Fibroblast of lung (primary cell): ENCODE results near the gene ITPR1. TPM values are rescaled to one million over a fixed set of nuclear protein-coding genes. Genes with fewer than 3 reads are reported as not detected.

ENCODE experiments used
- DNase-seq, 2 donors: peaks; one replicate each; pipeline versions ENCODE4 v3.0.0 to v3.0.0-alpha.2; 2010; ENCODE audit warnings: low read depth in 2 of 2
- H2AFZ ChIP-seq: 2 replicates; pipeline ENCODE4 v1.5.1; 2012; ENCODE audit warnings: low read length, control low read depth, inconsistent platforms
- H3K27ac ChIP-seq: 2 replicates; pipeline ENCODE4 v1.5.1; 2011; ENCODE audit warnings: low read length, control low read depth; ENCODE audit not compliant: insufficient read depth
- H3K27me3 ChIP-seq: 2 replicates; pipeline ENCODE4 v1.5.1; 2011; ENCODE audit warnings: mild to moderate bottlenecking, low read length; ENCODE audit not compliant: control insufficient read depth, insufficient read depth
- H3K36me3 ChIP-seq: 2 replicates; pipeline ENCODE4 v1.5.1; 2011; ENCODE audit warnings: low read length; ENCODE audit not compliant: control insufficient read depth, insufficient read depth
- H3K4me1 ChIP-seq: 2 replicates; pipeline ENCODE4 v1.5.1; 2011; ENCODE audit warnings: low read length; ENCODE audit not compliant: control insufficient read depth, insufficient read depth; ENCODE audit errors: extremely low read depth
- H3K4me2 ChIP-seq: 2 replicates; pipeline ENCODE4 v1.5.1; 2011; ENCODE audit warnings: low read length, control low read depth; ENCODE audit not compliant: insufficient read depth; ENCODE audit errors: extremely low read depth
- H3K4me3 ChIP-seq, 4 experiments: fragments of 200-600 bp in 1 of 4; sonication (generic) in 1 of 4; replicated peaks in 1 of 4; 2 replicates each; pipeline ENCODE4 v1.5.1; 2011 to 2016; ENCODE audit warnings: low read length in 4 of 4, low read depth in 3 of 4, mild to moderate bottlenecking in 3 of 4, control low read depth in 2 of 4, inconsistent platforms in 1 of 4, mixed read lengths in 1 of 4; ENCODE audit not compliant: insufficient read depth in 1 of 4; ENCODE audit errors: control extremely low read depth in 1 of 4
- H3K79me2 ChIP-seq: 2 replicates; pipeline ENCODE4 v1.5.1; 2012; ENCODE audit warnings: mild to moderate bottlenecking, low read length, inconsistent platforms; ENCODE audit not compliant: control insufficient read depth, insufficient read depth
- H3K9ac ChIP-seq: 2 replicates; pipeline ENCODE4 v1.5.1; 2011; ENCODE audit warnings: mild to moderate bottlenecking, low read length, control low read depth; ENCODE audit not compliant: insufficient read depth
- H3K9me3 ChIP-seq: 2 replicates; pipeline ENCODE4 v1.5.1; 2012; ENCODE audit warnings: low read depth, low read length; ENCODE audit not compliant: control insufficient read depth, insufficient read depth
- H4K20me1 ChIP-seq: 2 replicates; pipeline ENCODE4 v1.5.1; 2011; ENCODE audit warnings: low read length; ENCODE audit not compliant: control insufficient read depth, insufficient read depth; ENCODE audit errors: extremely low read depth
- EZH2 ChIP-seq: IDR thresholded peaks from 2 replicates; pipeline ENCODE4 v1.5.1; 2012; ENCODE audit warnings: low read length, control low read depth, mild to moderate bottlenecking; ENCODE audit errors: missing control alignments
- polyA plus RNA-seq, 2 donors: library from polyadenylated mRNA; depleted of rRNA in 1 of 2; stranded (reverse) in 1 of 2; unstranded in 1 of 2; fragments of >200 nt; gene quantifications; 2 replicates each; pipeline ENCODE4 v1.2.1, GENCODE V29; 2011 to 2012; ENCODE audit warnings: missing spikeins in 1 of 2
- total RNA-seq: library from RNA; depleted of rRNA; stranded (reverse); fragments of >200 nt; gene quantifications from 2 replicates; pipeline ENCODE4 v1.2.1, GENCODE V29; 2014
- TF ChIP-seq, protein P1 (sequence below), 2 donors: IDR thresholded peaks in 1 of 2; conservative IDR thresholded peaks in 1 of 2; 1 replicate in 1 of 2; 2 replicates in 1 of 2; pipeline ENCODE4 v1.5.1; 2011 to 2012; ENCODE audit warnings: low read length in 2 of 2, control low read depth in 1 of 2, inconsistent platforms in 1 of 2, low read depth in 1 of 2, mild to moderate bottlenecking in 1 of 2

The ITPR1 gene
- total and polyA plus RNA-seq, 2 donors (not counting 1 experiment from before 2014, with no cell fraction given): 19.2 to 87.0 TPM

DNA sequence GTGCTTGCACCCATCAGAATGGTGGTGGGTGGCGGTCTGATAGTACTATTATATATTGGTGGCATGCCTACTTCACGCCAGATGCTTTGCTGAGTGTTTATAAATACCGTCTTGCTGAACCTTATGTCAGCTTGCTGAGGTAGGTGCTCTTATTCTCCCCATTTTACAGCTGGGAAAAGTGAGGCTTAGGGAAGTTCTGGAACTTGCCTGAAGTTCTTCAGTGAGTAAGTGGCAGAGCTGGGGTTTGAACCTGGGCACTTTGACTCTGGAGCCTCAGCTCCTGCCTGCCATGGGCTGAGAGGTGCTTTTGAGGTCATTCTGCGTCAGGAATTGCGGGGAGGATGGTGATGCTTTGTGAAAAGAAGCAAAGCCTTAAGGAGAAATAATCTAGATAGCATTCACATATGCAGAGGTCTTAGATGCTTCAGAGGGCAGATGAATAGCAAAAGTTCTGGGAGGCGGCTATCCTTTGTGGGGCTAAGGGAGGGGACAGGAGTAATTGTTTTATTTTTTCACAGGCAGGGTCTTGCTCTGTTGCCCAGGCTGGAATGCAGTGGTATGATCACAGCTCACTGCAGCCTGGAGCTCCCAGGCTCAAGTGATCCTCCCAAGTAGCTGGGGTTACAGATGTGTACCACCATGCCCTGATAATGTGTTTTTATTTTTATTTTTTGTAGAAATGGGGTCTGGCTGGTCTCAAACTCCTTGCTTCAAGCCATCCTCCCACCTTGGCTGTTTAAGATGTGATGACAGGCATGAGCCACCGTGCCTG lies 18.5 kb downstream of the ITPR1 start:
- H3K36me3 ChIP-seq: no peaks in the 10 kb centered on the region
- H4K20me1 ChIP-seq: no peaks in the 10 kb centered on the region
- no peaks in the 10 kb centered on the region for H3K79me2 ChIP-seq
- H2AFZ ChIP-seq: no peak overlapping the region
- no peak overlapping the region for H3K4me3 ChIP-seq
- TF ChIP-seq, protein P1, sequence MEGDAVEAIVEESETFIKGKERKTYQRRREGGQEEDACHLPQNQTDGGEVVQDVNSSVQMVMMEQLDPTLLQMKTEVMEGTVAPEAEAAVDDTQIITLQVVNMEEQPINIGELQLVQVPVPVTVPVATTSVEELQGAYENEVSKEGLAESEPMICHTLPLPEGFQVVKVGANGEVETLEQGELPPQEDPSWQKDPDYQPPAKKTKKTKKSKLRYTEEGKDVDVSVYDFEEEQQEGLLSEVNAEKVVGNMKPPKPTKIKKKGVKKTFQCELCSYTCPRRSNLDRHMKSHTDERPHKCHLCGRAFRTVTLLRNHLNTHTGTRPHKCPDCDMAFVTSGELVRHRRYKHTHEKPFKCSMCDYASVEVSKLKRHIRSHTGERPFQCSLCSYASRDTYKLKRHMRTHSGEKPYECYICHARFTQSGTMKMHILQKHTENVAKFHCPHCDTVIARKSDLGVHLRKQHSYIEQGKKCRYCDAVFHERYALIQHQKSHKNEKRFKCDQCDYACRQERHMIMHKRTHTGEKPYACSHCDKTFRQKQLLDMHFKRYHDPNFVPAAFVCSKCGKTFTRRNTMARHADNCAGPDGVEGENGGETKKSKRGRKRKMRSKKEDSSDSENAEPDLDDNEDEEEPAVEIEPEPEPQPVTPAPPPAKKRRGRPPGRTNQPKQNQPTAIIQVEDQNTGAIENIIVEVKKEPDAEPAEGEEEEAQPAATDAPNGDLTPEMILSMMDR (conservative IDR thresholded peaks at IDR 0.05 in 1 of 2, IDR thresholded peaks at IDR 0.05 in 1 of 2; ENCODE audit: low read depth in 1 of 2, low read length in 2 of 2): no peak
- H3K9ac ChIP-seq: no peak overlapping the region
- H3K27me3 ChIP-seq: no peaks in the 10 kb centered on the region
- no peak overlapping the region for H3K4me2 ChIP-seq
- no peaks in the 10 kb centered on the region for H3K9me3 ChIP-seq
- no peaks in the 10 kb centered on the region for H3K4me1 ChIP-seq
- no peak for DNase-seq
- no peak overlapping the region for H3K27ac ChIP-seq

DNA sequence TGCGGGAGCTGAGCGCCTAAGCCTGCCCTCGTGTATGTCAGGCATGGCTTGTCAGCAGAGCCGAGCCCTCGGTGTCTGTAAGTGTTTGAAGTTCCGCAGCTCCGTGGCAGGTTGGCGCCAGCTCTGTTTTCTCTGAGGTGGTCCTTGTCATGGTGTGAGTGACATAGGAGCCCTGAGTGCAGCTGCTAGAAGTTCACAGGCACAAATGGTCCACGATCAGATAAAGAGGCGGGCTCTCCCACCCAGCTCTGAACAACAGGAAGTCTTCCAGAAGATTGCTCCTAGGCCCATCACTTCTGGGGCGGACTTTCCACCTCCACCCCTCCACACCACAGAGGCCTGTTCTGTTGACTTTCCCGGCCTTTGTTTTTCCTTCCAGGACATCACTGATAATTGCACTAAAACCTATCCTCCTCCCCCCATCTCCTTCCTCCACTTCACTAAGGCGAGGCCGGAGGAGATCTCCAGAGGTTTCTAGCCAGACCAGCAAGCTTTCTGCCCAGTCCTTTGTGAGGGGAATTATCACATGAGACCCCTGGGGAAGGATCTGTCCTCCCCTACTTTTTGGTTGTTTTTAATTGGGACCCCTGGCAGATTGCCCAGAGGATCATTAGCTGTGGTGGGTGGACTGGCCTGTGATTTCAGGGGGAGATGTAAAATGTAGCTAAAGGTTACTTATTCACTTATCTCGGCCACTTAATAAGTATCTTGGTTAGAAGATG lies 19.9 kb downstream of the ITPR1 start:
- Histone ChIP-seq H3K27ac (no peak overlapping the region), H3K27me3 (no peaks in the 10 kb centered on the region), H2AFZ (no peak overlapping the region), H4K20me1 (no peaks in the 10 kb centered on the region), H3K9me3 (no peaks in the 10 kb centered on the region), H3K4me2 (no peak overlapping the region), H3K79me2 (no peaks in the 10 kb centered on the region), H3K9ac (no peak overlapping the region), H3K4me1 (no peaks in the 10 kb centered on the region), H3K36me3 (no peaks in the 10 kb centered on the region), H3K4me3 (no peak overlapping the region)
- no peak for TF ChIP-seq EZH2
- TF ChIP-seq, protein P1 (conservative IDR thresholded peaks at IDR 0.05 in 1 of 2, IDR thresholded peaks at IDR 0.05 in 1 of 2; ENCODE audit: low read depth in 1 of 2, low read length in 2 of 2): no peak
- no peak for DNase-seq

- Histone ChIP-seq H3K27me3 (no peaks in the 10 kb centered on the region), H4K20me1 (no peaks in the 10 kb centered on the region), H3K4me1 (no peaks in the 10 kb centered on the region), H3K9ac (no peak overlapping the region), H2AFZ (no peak overlapping the region), H3K79me2 (no peaks in the 10 kb centered on the region), H3K27ac (no peak overlapping the region), H3K9me3 (no peaks in the 10 kb centered on the region), H3K36me3 (no peaks in the 10 kb centered on the region), H3K4me3 (no peak overlapping the region), H3K4me2 (no peak overlapping the region)
- no peak for DNase-seq
- TF ChIP-seq, protein P1 (conservative IDR thresholded peaks at IDR 0.05 in 1 of 2, IDR thresholded peaks at IDR 0.05 in 1 of 2; ENCODE audit: low read depth in 1 of 2, low read length in 2 of 2): no peak
- no peak for TF ChIP-seq EZH2
Observed at GRCh38 chr3:4514321-4514720, 21.2 kb downstream of the ITPR1 start.
